ENCODE measurements around the gene IVD.
"Not testable (repeated sequence)": the region's sequence is repeated elsewhere in the genome, so short reads cannot be mapped to it uniquely, and the experiment has no call there.

Gene IVD

GRCh38 chr15:40452296-40453090 is 46.9 kb downstream of the IVD start:
- TF ChIP-seq CTCF (IDR thresholded peaks at IDR 0.05; ENCODE audit: borderline replicate concordance, insufficient read depth, low read depth, low read length): no peak
- no peak overlapping the region for H3K4me3 ChIP-seq (ENCODE audit: low read depth, low read length)

- not testable (repeated sequence) for H3K4me3 ChIP-seq (ENCODE audit: low read depth, low read length)
Measured at GRCh38 chr15:40453941-40454340, 48.3 kb downstream of the IVD start.

- H3K4me3 ChIP-seq (ENCODE audit: low read depth, low read length): no peak overlapping the region
- TF ChIP-seq CTCF (IDR thresholded peaks at IDR 0.05; ENCODE audit: borderline replicate concordance, insufficient read depth, low read depth, low read length): no peak
Measured at GRCh38 chr15:40454904-40455391, 49.4 kb downstream of the IVD start.

- no peak for TF ChIP-seq CTCF (IDR thresholded peaks at IDR 0.05; ENCODE audit: borderline replicate concordance, insufficient read depth, low read depth, low read length)
Measured at GRCh38 chr15:40456299-40456712, 50.7 kb downstream of the IVD start.

GRCh38 chr15:40456738-40457137 is 51.1 kb downstream of the IVD start:
- no peak overlapping the region for H3K4me3 ChIP-seq (ENCODE audit: low read depth, low read length)
- no peak for TF ChIP-seq CTCF (IDR thresholded peaks at IDR 0.05; ENCODE audit: borderline replicate concordance, insufficient read depth, low read depth, low read length)

More at GRCh38 chr15:40456299-40456712, 50.7 kb downstream of the IVD start:
- H3K4me3 ChIP-seq (ENCODE audit: low read depth, low read length): no peak overlapping the region

GRCh38 chr15:40458495-40459371 is 53.1 kb downstream of the IVD start:
- TF ChIP-seq CTCF (IDR thresholded peaks at IDR 0.05; ENCODE audit: borderline replicate concordance, insufficient read depth, low read depth, low read length): no peak

GRCh38 chr15:40459391-40460015 is 53.9 kb downstream of the IVD start:
- H3K4me3 ChIP-seq (ENCODE audit: low read depth, low read length): no peak overlapping the region
- TF ChIP-seq CTCF (IDR thresholded peaks at IDR 0.05; ENCODE audit: borderline replicate concordance, insufficient read depth, low read depth, low read length): no peak

More at GRCh38 chr15:40458495-40459371, 53.1 kb downstream of the IVD start:
- H3K4me3 ChIP-seq (ENCODE audit: low read depth, low read length): no peak overlapping the region
